Prostate gland (tissue), 2 donors: ENCODE measurements around the gene SOAT2.

Experiments used
- CTCF ChIP-seq, 4 experiments: fragments of 200-600 bp in 2 of 4; fragments of 450-650 bp in 2 of 4; sonication (generic) in 2 of 4; IDR thresholded peaks; 1 replicate in 3 of 4; 2 replicates in 1 of 4; pipeline ENCODE4 v1.5.1; 2016 to 2019; ENCODE audit warnings: antibody characterized with exemption in 4 of 4, mild to moderate bottlenecking in 2 of 4, moderate library complexity in 2 of 4
- POLR2A ChIP-seq: fragments of 450-650 bp; IDR thresholded peaks from one replicate; pipeline ENCODE4 v1.6.1; 2016; ENCODE audit warnings: antibody characterized with exemption, mild to moderate bottlenecking

- TF ChIP-seq CTCF (IDR thresholded peaks at IDR 0.05): no peak
- TF ChIP-seq POLR2A: no peak
Observed at GRCh38 chr12:53101931-53102781, 1.1 kb upstream of the SOAT2 start.
